SK-MEL-5 (cell line): ENCODE data around the gene CHST3. TPM values are rescaled to one million over a fixed set of nuclear protein-coding genes. Genes with fewer than 3 reads are reported as not detected.
"Not testable (repeated sequence)": the region's sequence is repeated elsewhere in the genome, so short reads cannot be mapped to it uniquely, and the experiment has no call there.

ENCODE experiments used
- DNase-seq: peaks from one replicate; pipeline ENCODE4 v3.0.0-alpha.2; 2016; ENCODE audit warnings: low read depth, low spot score
- in situ Hi-C: cut with HindIII; loops from 2 replicates; pipeline ENCODE4 v1.10.0; 2016; ENCODE audit warnings: low sequenced_read_pairs, high pct_unique_total_duplicates, low pct_unique_long_range_greater_than_20kb
- total RNA-seq: library from RNA; depleted of rRNA; stranded (reverse); fragments of >200 nt; shearing (Covaris generic); gene quantifications from 2 replicates; pipeline ENCODE4 v1.2.3, GENCODE V29; 2014

Gene CHST3
- total RNA-seq, 1 experiment from 2014 or later, result 3.1 TPM

DNA sequence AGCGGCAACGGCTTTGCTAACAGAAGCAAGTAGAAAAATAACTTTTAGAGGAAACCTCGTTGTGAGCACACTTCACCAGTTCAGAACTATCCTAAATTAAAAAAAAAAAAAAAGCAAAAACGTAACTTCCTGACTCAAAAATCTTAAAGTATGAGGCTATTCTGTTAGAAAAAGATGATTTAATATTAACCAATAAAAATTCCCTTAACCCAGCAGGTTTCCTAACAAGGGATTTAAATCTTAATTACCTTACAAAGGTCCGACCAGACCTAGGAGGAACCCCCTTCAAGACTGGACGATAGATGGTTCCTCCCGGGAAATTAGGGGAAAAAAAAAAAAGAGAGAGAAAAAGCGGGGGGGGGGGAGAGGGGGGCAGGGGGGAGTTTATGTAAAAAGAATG lies 22.9 kb upstream of the CHST3 start:
- in situ Hi-C loops, result no loop called here
- no peak for DNase-seq

DNA sequence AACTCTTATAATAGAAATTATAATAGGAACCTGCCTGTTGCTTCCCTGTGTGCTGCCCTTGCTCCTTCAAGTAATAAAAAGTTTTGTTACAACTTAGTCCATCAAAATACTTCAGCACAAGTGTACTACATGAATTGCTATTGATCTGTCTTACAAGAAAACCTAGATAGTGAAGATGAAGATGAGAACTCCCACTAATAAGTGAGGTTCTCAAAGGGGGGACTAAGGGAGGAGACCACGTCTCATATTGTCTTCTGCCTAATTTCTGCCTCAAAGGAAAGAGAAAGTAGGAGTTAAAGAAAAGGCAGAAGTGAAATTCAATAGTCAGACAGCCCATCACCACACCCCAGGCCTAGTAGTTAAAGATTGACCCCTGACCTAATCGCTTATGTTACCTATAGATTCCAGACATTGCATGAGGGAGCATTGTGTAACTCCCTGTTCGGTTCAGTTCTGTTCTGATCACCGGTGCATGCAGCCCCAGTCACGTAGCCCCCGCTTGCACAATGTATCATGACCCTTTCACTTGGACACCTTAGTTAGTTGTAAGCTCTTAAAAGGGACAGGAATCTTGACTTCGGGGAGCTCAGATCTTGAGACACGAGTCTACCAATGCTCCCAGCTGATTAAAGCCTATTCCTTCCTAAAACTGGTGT lies 18.2 kb upstream of the CHST3 start:
- in situ Hi-C loops, result no loop called here
- no peak for DNase-seq

DNA sequence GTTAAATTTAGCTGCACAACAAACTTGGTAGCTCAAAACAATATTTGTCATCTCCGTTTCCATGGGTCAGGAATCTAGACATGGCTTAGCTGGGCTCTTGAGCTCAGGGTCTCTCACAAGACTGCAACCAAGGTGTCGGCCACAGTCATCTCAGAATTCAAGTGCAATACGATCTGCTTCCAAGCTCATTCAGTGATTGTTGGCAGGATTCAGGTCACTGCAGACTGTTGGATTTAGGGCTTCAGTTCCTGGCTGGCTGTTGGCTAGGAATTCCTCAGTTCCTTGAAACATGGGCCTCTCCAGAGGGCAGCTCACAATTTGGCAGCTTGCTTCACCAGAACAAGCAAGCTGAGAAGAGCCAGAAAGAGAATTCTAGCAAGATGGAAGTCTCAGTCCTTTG lies 17.5 kb upstream of the CHST3 start:
- no peak for DNase-seq
- in situ Hi-C loops, result no loop called here

DNA sequence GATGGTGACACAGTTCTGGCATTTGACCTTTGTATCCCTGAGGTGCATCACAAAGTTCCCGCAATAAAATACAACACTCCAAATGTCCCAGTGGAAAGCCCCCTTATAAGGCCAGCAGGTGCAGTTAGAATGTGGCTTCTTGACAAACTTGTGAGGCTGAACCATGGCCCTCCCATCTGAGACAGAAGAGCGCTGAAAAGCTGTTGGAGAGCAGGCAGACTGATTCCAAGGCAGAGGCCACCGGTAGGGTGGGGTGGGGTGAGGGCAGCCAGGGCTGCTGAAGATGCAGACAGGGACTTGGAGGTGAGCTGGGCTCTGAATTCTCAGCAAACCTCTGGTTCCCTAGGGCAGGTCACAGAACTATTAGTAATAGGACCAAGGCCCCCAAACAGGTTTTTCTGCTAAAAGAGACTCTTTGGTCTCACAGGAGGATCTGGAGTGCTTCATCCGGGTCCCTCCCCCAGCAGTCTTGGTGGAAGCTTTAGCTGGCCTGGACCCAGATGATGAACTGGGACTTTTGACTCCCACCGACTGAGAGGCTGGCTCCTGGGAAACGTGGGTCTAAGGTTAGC lies 15.6 kb upstream of the CHST3 start:
- no peak for DNase-seq
- in situ Hi-C loops, result no loop called here

DNA sequence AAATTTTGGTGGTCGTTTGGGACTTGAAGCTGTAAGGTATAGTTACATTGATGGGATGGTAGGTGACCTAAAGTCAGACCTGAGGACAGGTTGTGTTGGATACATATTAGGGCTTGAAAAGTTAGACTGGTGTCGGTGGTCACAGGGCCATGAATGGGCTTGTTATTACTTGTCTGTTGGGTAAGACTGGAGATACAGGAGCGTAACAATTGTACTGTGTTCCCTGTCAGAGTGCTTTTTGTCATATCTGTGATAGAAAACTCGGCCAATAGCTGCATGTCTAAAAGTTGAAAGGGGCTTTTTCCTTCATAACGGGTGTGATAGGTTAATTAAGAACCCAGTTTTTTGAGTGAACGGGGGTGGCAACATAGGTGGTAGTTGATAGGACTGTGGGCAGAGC lies 13.5 kb upstream of the CHST3 start:
- DNase-seq, result peak; percentile 34
- in situ Hi-C loops, result no loop called here

DNA sequence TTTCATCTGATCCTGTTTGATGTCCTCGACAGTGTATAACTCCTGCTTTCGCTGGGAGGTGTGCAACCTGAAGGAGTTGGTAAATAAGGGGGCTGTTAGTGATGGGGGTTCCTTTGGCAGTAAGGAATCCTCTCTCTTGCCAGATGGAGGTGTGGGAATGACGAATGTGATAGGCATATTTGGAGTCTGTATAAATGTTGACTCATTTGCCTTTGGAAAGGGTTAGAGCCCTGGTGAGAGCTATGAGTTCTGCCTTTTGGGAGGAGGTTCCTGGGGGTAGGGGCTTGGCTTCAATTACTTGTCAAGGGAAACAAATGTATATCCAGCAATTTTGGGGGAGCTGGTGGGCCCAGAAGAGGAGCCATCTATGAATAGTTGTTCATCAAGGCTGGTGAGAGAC lies 11.4 kb upstream of the CHST3 start:
- in situ Hi-C loops, result no loop called here
- no peak for DNase-seq

DNA sequence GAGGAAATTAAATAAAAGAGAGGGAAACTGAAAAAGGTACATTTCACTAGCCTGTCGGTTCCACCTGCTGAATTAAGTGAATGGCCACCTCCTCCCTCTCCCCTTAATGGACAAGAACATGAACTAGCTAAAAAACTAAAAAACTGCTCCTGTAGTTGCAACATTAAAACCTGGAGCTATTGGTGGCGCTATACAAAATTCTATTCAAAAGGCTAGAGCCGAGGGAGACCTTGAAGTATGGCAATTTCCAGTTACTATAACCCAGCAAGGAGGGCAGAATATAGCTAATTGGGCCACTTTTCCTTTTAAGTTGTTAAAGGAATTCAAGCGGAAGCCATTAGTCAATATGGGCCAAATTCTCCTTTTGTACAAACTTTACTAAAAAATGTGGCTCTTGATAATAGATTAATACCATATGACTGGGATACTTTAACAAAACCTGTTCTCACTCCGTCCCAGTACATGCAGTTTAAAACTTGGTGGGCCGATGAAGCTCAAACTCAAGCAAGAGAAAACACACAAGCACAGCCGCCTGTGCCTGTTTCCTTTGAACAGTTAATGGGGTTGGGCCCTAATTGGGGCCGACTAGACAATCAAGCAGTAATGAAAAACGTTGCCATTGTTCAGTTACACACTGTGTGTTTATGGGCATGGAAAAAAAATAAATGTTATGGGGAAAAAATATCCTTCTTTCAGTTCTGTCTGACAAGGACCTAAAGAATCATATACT lies 6.5 kb upstream of the CHST3 start:
- DNase-seq, result peak; percentile 66
- in situ Hi-C loops, result no loop called here

DNA sequence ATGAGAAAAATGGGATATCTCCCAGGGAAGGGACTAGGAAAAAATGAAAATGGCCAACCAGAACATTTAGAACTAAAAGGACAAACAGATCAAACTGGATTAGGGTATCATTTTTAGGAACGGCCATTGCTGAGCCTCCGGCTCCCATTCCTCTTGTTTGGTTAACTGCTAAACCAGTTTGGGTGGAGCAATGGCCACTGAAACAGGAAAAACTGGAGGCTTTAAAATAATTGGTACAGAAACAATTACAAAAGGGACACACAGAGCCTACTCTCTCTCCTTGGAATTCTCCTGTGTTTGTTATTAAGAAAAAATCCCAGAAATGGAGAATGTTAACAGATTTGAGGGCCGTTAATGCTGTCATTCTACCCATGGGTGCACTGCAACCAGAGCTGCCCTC lies 4.7 kb upstream of the CHST3 start:
- in situ Hi-C loops, result no loop called here
- no peak for DNase-seq

DNA sequence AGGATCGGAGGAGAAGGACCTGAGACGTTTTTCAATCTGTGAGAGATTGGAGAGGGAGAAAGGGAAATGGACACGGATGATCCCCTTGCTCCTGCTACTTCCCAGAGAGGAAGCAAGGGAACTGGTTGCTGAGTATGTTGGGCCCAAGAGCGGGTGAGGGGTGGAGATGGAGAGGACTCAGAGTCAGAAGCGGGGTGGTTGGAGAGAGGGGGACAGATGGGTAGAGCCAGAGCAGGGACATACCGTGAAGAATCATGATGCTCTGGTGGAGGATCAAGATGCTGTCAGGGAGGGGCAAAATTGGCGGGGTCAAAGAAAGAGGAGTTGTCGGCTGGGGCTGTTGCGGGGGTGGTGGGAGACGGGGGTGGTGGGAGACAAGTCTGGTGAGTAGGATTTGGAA lies 2.4 kb upstream of the CHST3 start:
- in situ Hi-C loops, result no loop called here
- DNase-seq, result no peak

DNA sequence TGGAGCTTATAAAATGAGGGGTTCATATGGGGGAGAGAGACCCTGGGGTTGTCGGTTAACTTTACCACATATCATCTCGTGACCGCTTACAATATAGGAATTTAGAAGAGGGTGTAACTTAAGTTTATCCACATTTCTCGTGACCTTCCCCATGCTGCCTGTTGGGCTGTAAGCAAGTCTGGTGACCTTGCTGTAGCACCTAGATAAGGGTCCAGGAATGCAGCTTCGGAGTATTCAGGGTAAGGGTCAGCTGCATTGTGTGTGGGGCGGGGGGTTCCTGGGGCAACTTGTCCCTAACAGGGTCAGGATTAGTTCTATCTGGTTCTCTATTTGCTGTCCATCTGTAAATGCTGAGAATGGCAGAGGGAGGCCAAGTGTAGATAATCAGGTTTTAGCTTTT lies 1.3 kb upstream of the CHST3 start:
- no peak for DNase-seq
- in situ Hi-C loops, result no loop called here

DNA sequence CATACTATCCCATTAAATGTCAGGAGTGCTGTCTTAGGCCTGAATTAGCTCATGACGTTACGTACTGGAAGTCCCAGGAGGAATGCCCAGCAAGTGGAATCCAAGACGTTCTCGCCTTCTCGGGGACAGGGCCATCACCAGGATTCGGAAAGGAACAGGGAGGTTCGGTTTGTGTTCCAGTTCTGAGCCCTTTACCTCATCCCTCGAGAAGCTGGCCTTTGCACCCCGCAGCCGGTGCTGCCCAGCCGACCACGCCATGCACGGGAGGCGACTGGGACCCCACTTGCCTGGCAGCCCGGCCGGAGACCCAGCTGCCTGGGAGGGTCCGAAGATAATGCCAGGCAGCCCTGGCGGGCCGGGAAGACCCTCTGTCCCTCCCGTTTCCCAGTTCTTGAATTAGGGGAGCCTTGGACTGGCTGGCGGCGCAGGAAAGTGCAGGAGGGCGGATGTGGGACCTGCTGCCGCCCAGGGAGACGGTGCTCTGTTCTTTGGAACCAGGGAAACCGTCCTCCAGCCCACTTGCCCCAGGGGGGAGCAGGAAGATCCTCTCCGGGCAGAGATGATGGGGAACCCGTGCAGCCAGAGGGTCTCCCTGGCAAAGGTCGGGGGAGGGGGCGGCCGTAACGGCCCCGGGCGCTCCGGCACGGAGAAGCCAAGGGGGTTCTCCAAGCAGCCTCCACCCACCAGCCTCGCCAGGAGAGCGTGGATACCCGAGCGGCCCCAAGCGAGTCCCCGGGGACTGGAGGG lies 671 bp upstream of the CHST3 start:
- DNase-seq, result no peak
- in situ Hi-C loops, result no loop called here

DNA sequence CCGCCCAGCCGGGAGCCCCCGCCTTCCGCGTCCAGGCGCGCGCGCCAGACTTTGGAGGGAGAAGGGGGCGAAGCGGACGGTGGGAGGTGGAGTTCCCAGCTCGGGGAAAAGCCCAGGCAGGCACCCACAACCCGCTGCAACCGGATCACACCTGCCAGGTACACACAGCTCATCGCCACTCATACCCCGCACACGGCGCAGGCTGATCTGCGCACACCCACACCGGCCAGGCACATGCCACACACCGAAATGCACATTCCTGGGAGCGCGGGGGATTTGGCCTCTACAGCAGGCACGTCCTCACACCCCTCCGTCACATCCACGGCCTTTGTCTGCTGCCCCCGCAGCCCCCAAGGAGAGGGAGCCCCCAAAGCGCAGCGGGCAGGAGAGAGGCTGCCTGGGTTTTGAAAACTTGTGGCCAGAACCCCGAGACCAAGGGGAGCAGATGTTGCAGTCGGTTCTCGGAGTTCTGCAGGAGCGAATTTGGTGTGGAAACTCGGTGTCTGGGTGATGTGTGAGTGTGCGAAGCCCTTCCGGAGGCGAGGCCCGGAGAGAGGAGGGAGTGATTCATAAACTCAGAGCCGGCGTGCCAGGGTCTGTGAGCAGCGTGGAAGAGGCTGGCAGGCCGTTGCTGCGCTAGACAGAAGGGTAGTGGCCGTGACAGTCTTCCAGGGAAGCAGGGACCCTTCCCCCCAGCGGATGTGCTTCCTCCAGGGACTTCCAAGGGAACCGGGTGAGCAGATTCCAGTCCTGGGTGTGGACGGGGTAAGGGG lies 734 bp downstream of the CHST3 start:
- no peak for DNase-seq
- in situ Hi-C loops, result no loop called here

DNA sequence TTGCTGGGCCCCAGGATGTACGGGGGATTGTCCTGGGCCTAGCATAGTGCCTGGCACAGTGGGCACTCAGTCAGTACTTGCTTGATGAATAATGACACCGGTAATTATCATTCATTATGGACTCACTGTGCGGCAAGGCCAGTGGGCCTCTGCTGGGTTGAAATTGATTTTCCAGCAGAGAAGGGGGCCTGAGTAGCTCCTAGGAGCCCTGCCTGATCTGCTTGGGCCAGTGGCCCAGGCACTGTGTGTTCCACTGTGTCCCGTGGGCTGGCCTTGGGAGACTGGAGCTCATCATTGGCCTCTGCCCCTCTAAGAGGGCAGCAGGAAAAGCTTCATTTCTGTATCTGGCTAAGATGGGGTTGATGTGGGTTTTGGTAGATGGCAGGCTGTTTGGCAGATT lies 1.4 kb downstream of the CHST3 start:
- no peak for DNase-seq
- in situ Hi-C loops, result no loop called here

DNA sequence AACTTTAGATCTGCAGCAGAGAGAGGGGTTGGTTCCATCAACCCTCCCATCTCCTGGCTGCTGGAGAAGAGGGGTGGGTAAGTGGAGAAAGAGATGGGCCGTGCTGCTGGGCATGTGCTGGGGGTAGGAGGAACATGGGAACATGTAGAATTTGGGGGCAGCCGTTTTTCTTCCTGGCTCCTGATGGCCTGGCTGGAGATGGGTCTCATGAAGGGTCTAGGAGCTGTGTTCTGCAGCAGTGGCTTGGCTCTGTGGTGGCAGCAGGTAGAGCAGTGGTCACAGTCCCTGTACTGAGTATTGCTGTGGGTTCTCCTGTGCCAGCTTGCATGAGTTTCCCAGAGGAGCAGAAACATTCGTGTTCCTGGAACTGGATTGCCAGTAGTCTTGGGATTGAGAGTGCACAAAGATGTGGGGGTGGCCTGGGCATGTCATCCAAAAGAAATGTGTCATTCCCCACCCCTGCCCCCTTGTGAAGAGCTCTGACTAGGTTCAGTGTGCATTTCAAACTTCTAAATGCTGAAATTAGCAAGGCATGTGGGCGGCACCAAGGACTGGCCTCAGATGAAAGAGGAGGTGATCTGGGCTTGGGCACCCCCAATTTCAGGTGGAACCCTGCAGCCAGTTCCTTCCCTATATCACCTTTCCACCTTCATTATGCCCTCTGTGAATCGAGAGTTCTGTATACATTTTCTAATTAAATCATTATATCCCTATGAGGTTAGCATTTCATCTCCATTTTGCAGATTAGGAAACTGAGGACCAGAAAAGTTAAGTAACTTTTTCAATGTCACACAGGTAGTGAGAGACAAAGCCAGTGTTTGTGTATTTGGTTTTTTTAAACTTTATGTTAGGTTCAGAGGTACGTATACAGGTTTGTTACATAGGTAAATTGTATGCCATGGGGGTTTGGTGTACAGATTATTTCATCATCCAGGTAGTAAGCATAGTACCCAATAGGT lies 2.1 kb downstream of the CHST3 start:
- in situ Hi-C loops, result no loop called here
- DNase-seq, result no peak

DNA sequence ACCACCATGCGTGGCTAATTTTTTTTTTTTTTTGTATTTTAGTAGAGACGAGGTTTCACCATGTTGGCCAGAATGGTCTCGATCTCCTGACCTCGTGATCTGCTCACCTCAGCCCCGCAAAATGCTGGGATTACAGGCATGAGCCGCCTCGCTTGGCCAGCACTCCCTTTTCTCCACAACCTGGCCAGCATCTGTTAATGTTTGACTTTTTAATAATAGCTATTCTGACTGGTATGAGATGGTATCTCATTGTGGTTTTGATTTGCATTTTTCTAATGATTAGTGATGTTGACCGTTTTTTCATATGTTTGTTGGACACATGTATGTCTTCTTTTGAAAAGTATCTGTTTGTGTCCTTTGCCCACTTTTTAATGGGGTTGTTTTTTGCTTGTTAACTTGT lies 3.8 kb downstream of the CHST3 start:
- DNase-seq, in situ Hi-C loops: not testable (repeated sequence)

DNA sequence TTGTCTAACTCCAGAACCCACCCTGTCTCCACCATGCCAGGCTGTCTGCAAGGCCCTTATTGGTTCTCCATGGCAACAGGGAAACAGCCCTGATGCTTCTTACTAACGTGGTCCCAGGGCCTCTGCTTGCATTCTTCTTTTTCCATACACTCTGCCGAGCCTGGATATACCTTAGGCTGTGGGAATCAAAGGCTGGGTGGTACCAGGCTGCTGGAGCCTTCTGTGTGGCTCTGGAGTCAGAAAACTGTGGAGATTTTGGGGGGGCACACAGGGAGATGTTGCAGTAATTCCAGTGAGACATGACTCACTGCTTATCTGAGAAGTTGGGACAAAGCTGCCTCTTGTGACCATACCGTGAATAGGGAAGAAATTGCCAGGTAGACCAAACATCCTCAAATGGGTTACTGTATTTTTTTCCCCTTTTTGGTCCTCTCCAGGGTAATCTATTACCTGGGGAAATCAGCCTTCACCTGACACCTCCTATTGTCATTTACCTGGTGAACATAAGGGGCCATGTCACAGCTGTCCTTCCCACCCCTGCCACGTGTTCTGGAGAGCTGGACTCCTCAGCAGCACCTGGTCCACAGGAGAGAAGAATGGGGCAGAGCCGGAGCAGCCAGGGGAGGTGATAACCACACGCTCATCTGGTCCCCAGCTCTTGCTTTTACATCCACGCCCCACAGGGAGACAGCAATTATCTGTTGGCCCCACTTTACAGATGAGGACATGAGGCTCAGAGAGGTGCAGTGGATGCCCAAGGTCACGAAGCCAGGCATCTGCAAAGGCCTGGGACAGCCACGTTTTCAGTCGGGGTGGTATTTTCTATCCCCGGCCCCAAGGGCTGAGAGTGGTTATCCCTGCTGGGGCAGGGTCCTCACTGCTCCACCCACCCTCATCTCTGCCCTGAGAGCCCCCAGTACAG lies 4.6 kb downstream of the CHST3 start:
- DNase-seq, result no peak
- in situ Hi-C loops, result no loop called here
